NCI-H2029 (cell line): ENCODE data around the gene COQ8B.

ENCODE experiments used
- DNase-seq: peaks from one replicate; lab custom pipeline; 2025; lab: John Stamatoyannopoulos, UW

The COQ8B gene

DNA sequence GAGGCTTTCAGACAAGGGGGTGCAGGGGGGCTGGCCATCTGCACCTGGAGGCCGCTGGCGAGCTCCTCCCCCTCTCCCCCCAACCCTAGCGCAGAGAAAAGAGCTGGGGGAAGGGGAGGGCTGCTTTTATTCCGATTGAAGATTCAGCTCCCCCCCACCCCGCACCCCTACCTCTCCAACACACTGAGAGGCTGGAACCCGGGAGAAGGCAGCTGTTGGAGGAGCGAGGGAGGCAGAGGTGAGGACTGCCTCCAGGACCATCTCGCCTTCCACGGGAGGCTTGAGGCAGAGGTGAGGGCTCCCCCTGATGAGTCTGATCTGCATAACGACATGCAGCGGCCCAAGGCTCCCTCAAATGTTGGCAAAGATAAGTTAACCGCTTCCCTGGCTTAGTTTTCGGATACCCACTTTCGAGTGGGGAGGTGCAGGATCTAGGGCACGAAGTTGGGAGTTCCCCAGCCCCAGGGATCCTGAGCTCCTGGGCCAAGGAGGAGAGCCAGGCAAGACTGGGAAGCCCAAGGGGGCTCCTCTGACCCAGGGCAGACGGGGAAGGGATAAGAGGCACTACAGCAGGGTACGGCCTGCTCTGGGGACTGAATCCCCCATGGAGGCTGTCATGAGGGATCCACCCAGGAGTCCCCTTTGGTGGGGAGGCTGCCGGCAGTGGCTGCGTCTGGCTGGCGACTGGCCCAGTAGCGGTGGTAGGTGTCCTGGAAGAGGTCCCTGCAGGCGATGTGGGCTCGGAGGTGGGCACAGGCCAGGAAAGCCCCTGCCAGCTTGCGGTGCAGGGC, 25.1 kb downstream of the COQ8B start:
- no peak for DNase-seq

GRCh38 chr19:40690693-40691420, 25.8 kb downstream of the COQ8B start:
- peak; percentile 91 for DNase-seq

GRCh38 chr19:40690050-40690692, 26.5 kb downstream of the COQ8B start, which contains the start of gene NUMBL:
NUMBL (minus strand) TSS chr19:40690651; CDS start chr19:40690483, 168 bp downstream.
- DNase-seq: no peak

DNA sequence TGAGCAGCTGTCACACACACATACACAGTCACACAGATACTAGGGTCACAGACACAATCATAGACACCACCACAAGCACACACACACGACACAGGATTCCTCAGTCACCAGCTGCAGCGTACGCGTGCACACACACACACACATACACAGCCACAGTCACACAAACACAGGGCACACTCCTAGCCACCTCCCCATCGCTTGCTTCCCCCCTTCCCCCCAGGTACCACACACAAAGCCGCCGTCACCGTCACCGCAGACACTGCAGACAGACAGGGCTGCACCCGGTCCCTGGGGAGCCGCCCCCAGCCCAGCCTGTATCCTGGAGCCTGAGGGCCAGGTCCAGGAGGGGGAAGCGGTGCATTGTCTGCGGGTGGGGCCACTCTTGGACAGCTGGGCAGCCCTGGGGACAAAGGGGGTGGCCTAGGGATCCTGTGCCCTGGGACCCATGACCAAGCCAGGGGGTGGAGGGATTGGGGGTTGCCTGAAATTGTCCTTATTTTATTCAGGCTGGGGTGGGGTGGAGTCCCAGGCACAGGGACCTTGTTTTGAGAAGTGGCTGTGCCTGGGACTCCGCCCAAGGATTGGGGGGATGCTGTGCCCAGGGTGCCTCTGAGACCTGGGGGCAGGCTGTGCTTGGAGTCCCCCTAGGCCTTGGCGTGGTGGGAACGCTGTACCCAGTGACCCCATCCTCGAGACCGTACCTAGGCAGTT, 27.2 kb downstream of the COQ8B start:
- DNase-seq: no peak

GRCh38 chr19:40688987-40689338, 27.7 kb downstream of the COQ8B start:
- DNase-seq: no peak

- DNase-seq: no peak
Observed at GRCh38 chr19:40688309-40688708, 28.4 kb downstream of the COQ8B start.

DNA sequence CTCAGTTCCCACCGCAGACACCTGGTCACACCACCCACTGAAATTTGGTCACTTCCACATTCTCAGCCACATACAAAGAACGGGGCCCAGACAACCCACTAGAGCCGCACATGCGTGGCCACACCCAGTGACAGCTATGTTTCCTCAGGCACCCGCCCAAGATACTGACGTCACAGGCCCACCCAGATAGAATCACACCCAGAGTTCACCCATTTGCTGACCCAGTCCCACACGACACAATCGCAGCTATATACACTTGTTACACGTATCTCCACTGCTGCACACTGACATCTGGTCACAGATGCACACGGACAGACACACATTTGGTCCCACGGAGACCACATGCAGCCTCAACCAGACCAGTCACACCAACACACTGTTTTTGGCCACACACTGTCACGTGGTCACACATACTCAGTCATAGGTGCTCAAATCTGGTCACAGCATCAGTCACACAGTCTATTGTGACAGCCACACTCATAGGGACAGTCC, 29.1 kb downstream of the COQ8B start:
- DNase-seq: no peak

GRCh38 chr19:40686882-40687524, 29.7 kb downstream of the COQ8B start:
- no peak for DNase-seq

- DNase-seq: no peak
Observed at GRCh38 chr19:40685563-40685962, 31.1 kb downstream of the COQ8B start.

DNA sequence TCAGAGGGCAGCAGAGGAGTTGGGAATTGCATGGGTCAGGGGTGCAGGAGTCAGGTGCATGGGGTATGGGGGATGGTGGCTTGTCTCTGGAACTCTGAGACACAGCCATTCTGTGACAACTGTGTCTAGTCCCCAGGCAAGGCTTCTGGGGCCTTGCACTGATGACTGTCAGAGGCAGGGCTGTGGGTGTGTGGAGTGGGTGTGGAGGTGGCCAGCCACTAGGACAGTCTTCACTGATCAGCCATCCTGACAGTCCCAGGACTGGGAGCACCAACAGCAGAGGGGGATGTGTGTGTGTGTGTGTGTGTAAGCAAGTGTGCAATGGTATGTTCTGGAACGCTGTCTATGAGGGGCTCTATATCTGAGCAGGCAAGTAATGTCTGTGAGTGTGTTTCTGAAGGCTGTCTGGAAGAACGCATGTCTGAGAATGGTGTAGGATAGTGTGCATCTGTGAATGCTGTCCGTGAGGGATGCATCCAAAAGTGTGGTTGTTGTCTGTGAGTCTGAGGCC, 31.6 kb downstream of the COQ8B start:
- DNase-seq: no peak

- no peak for DNase-seq
Observed at GRCh38 chr19:40684280-40684679, 32.4 kb downstream of the COQ8B start.

- no peak for DNase-seq
Observed at GRCh38 chr19:40683437-40683836, 33.2 kb downstream of the COQ8B start.

GRCh38 chr19:40682431-40682964, 34.2 kb downstream of the COQ8B start:
- no peak for DNase-seq

DNA sequence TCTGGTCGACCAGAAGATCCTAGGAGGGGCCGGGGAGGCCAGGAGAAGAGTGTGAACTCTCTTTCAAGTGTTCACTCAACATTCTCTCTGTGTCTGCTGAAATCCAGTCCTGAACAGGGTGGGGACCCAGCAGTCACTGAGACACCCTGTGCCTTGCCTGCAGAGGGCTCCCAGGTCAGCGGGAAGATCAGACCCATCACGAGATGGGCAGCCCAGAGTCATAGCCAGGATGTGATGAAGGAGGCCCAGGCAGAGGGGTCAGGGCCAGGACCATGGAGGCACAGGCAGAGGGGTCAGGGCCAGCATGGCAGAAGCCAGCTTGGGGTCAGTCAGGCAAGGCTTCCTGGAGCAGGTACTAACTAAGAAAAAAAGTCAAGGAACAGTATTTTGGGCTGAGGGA, 35.6 kb downstream of the COQ8B start:
- no peak for DNase-seq

GRCh38 chr19:40677156-40677555, 39.5 kb downstream of the COQ8B start:
- DNase-seq: no peak

- peak; percentile 85 for DNase-seq
Observed at GRCh38 chr19:40674291-40674690, 42.4 kb downstream of the COQ8B start.

- no peak for DNase-seq
Observed at GRCh38 chr19:40673397-40673796, 43.3 kb downstream of the COQ8B start.

DNA sequence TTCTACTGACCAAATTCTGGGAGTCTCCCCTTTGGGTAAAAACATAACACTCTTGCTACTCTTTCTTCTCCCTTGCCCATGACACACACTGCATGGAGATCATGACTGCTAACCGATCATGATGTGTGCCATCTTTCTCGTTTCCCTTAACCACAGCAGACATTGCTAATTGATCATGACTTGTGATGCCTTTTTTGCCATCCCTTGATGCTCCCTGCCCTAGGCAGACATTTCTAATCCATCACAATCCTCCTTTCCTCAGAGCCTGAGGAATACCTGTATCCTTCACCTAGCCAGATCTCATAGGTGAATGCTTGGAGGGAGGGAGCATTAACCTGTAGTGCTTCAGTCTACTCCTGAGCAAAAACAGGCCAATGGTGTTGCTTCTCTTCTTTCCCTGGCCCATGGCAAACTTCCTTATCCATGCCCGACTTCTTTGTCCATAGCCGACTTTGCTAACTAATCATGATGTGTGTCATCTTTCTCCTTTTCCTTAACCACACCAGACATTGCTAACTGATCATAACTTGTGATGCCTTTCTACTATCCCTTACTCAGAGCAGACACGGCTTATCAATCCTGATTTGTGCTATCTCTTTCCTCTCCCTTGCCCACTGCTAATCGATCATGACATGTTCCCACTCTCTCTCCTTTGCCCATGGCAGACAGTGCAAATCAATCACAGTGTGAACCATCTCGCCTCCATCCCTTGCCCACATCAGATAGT, 44.0 kb downstream of the COQ8B start:
- no peak for DNase-seq

DNA sequence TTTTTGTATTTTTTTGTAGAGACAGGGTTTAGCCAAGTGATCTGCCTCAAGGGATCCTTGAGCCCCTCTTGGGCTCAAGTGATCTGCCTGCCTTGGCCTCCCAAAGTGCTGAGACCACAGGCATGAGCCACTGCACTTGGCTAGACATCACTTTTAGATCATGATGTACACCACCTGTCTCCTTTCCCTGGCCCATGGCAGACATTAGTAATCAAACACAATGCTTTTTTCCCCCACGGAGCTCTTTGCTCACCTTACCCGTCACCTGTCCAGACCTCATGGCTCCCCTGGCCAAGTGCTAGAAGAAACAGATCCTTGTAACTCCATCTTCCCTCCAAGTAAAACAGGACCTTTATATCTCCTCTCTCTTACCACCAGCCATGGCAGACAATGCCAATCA, 44.6 kb downstream of the COQ8B start:
- DNase-seq: no peak

DNA sequence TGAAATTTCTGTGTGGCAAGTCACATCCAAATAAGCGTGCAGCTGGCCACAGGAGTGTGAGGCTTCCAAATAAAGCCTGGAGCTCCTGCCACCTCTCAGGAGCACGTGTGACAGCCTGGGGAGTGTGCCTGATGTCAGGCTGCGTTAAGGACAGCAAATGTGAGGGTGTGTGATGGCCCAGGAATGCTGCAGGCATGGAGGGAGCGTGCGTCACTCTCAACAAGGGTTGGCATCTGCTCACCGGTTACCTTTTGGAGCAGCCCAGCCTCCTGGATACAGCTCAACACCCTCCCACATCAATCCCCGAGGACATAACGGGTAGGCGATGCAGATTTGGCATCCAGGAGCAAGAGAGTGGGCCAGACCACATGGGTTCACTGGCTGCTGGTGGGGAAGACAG, 45.3 kb downstream of the COQ8B start:
- DNase-seq: no peak
